H1 (cell line): ENCODE measurements around the gene TRAF3. TPM values are rescaled to one million over a fixed set of nuclear protein-coding genes. Genes with fewer than 3 reads are reported as not detected.

Source experiments
- CTCF ChIA-PET: fragments of 300-600 bp; sonication (Branson Sonifier 250); formaldehyde crosslinking; loops from one replicate; lab custom pipeline; 2021; ENCODE audit not compliant: partially characterized antibody; lab: Charles Lee
- POLR2A ChIA-PET: fragments of 300-600 bp; sonication (Branson Sonifier 250); formaldehyde crosslinking; loops from one replicate; lab custom pipeline; 2021; ENCODE audit warnings: inconsistent platforms; ENCODE audit not compliant: partially characterized antibody; lab: Charles Lee
- DNase-seq, 2 experiments: peaks; one replicate each; pipeline versions ENCODE4 v3.0.0 to v3.0.0-alpha.2; 2010 to 2022; ENCODE audit warnings: low spot score in 2 of 2, low read depth in 1 of 2, mixed read lengths in 1 of 2
- FAIRE-seq: peaks from 2 replicates; lab custom pipeline; 2011; peaks lifted over from hg19 to GRCh38; lab: Jason Lieb, UNC
- H2AFZ ChIP-seq: 2 replicates; pipeline ENCODE4 v1.8.1; 2012; ENCODE audit warnings: low read length, inconsistent platforms
- H2AK5ac ChIP-seq: 2 replicates; pipeline ENCODE4 v1.6.1; 2013; ENCODE audit warnings: low read depth, low read length
- H2BK120ac ChIP-seq: replicated peaks from 2 replicates; pipeline ENCODE3; 2013; ENCODE audit warnings: low read depth, low read length, inconsistent platforms
- H2BK12ac ChIP-seq: 2 replicates; pipeline ENCODE4 v1.6.1; 2013; ENCODE audit warnings: low read depth, low read length
- H2BK15ac ChIP-seq: 2 replicates; pipeline ENCODE4 v1.6.1; 2013; ENCODE audit warnings: low read length
- H2BK20ac ChIP-seq: 2 replicates; pipeline ENCODE4 v1.6.1; 2013; ENCODE audit warnings: low read length
- H2BK5ac ChIP-seq: 2 replicates; pipeline ENCODE4 v1.6.1; 2013; ENCODE audit warnings: low read depth, low read length
- H3K14ac ChIP-seq: 2 replicates; pipeline ENCODE4 v1.6.1; 2013; ENCODE audit warnings: inconsistent platforms; ENCODE audit not compliant: insufficient read length
- H3K18ac ChIP-seq: 2 replicates; pipeline ENCODE4 v1.6.1; 2013; ENCODE audit warnings: low read length; ENCODE audit errors: extremely low read depth
- H3K23ac ChIP-seq: 2 replicates; pipeline ENCODE4 v1.6.1; 2013; ENCODE audit warnings: inconsistent platforms; ENCODE audit not compliant: insufficient read length
- H3K23me2 ChIP-seq: 2 replicates; pipeline ENCODE4 v1.6.1; 2013; ENCODE audit warnings: low read depth, low read length
- H3K27ac ChIP-seq: 2 replicates; pipeline ENCODE4 v1.6.1; 2011; ENCODE audit warnings: low read depth, low read length, inconsistent platforms
- H3K27me3 ChIP-seq, 4 experiments: replicated peaks in 1 of 4; 1 replicate in 1 of 4; 2 replicates in 3 of 4; pipeline versions ENCODE4 v1.6.1 to v1.8.1; 2011 to 2013; ENCODE audit warnings: low read length in 3 of 4, mild to moderate bottlenecking in 3 of 4, inconsistent platforms in 2 of 4, mixed read lengths in 2 of 4, moderate library complexity in 1 of 4; ENCODE audit not compliant: control insufficient read depth in 3 of 4, insufficient read depth in 3 of 4; ENCODE audit errors: extremely low read depth in 1 of 4
- H3K36me3 ChIP-seq, 4 experiments: 2 replicates each; pipeline versions ENCODE4 v1.6.1 to v1.8.1; 2011 to 2013; ENCODE audit warnings: mild to moderate bottlenecking in 4 of 4, low read length in 3 of 4, moderate library complexity in 2 of 4, control low read depth in 1 of 4, inconsistent platforms in 1 of 4; ENCODE audit not compliant: insufficient read depth in 4 of 4, control insufficient read depth in 2 of 4
- H3K4ac ChIP-seq: replicated peaks from 2 replicates; pipeline ENCODE3; 2013; ENCODE audit warnings: low read length, low read depth, mixed read lengths, inconsistent platforms; ENCODE audit not compliant: insufficient read length
- H3K4me1 ChIP-seq, 4 experiments: replicated peaks in 1 of 4; 1 replicate in 1 of 4; 2 replicates in 3 of 4; pipeline versions ENCODE4 v1.6.1 to v1.8.1; 2011 to 2013; ENCODE audit warnings: low read length in 3 of 4, inconsistent platforms in 2 of 4, mixed read lengths in 1 of 4; ENCODE audit not compliant: insufficient read depth in 4 of 4, control insufficient read depth in 3 of 4
- H3K4me2 ChIP-seq, 2 experiments: 2 replicates each; pipeline versions ENCODE4 v1.6.1 to v1.8.1; 2011 to 2013; ENCODE audit warnings: low read depth in 2 of 2, low read length in 2 of 2, control low read depth in 1 of 2, inconsistent platforms in 1 of 2, mild to moderate bottlenecking in 1 of 2; ENCODE audit not compliant: insufficient read depth in 1 of 2
- H3K4me3 ChIP-seq, 4 experiments: fragments of 200-600, 300-600 bp in 1 of 4; sonication (generic), shearing (Covaris generic), sonication (Bioruptor Twin) in 1 of 4; 2 replicates each; pipeline versions ENCODE4 v1.5.1 to v1.8.1; 2011 to 2016; ENCODE audit warnings: low read length in 4 of 4, low read depth in 3 of 4, control low read depth in 2 of 4, inconsistent platforms in 2 of 4, mild to moderate bottlenecking in 2 of 4, mixed read lengths in 1 of 4, moderate library complexity in 1 of 4; ENCODE audit not compliant: insufficient read depth in 2 of 4; ENCODE audit errors: extremely low read depth in 1 of 4
- H3K56ac ChIP-seq: replicated peaks from 2 replicates; pipeline ENCODE3; 2013; ENCODE audit warnings: low read depth, mild to moderate bottlenecking, mixed read lengths, low read length, inconsistent platforms; ENCODE audit not compliant: insufficient read length
- H3K79me1 ChIP-seq: 2 replicates; pipeline ENCODE4 v1.6.1; 2013; ENCODE audit warnings: low read depth, low read length, control low read depth
- H3K79me2 ChIP-seq, 2 experiments: 2 replicates each; pipeline versions ENCODE4 v1.6.1 to v1.8.1; 2012 to 2013; ENCODE audit warnings: low read length in 2 of 2, mild to moderate bottlenecking in 2 of 2, inconsistent platforms in 1 of 2; ENCODE audit not compliant: insufficient read depth in 2 of 2, control insufficient read depth in 1 of 2
- H3K9ac ChIP-seq, 4 experiments: replicated peaks in 1 of 4; 1 replicate in 1 of 4; 2 replicates in 3 of 4; pipeline versions ENCODE4 v1.6.1 to v1.8.1; 2011 to 2013; ENCODE audit warnings: low read depth in 3 of 4, low read length in 3 of 4, control low read depth in 2 of 4, mild to moderate bottlenecking in 2 of 4, moderate library complexity in 2 of 4, inconsistent platforms in 1 of 4; ENCODE audit errors: extremely low read depth in 1 of 4
- H3K9me3 ChIP-seq, 2 experiments: 2 replicates each; pipeline versions ENCODE4 v1.6.1 to v1.8.1; 2012 to 2013; ENCODE audit warnings: mild to moderate bottlenecking in 2 of 2, moderate library complexity in 2 of 2, control low read depth in 1 of 2, inconsistent platforms in 1 of 2, low read depth in 1 of 2, low read length in 1 of 2, mixed read lengths in 1 of 2; ENCODE audit not compliant: insufficient read depth in 2 of 2
- H4K20me1 ChIP-seq, 2 experiments: replicated peaks in 1 of 2; 2 replicates each; pipeline versions ENCODE3 to v1.8.1; 2011 to 2013; ENCODE audit warnings: inconsistent platforms in 2 of 2, low read length in 2 of 2, mild to moderate bottlenecking in 1 of 2; ENCODE audit not compliant: insufficient read depth in 2 of 2, control insufficient read depth in 1 of 2
- H4K5ac ChIP-seq: 2 replicates; pipeline ENCODE4 v1.6.1; 2013; ENCODE audit warnings: low read length, low read depth, mixed read lengths, inconsistent platforms; ENCODE audit not compliant: insufficient read length
- H4K8ac ChIP-seq: 2 replicates; pipeline ENCODE4 v1.8.0; 2013; ENCODE audit warnings: mild to moderate bottlenecking, moderate library complexity, low read length, inconsistent platforms; ENCODE audit not compliant: insufficient read depth; ENCODE audit errors: extremely low read depth
- H4K91ac ChIP-seq: replicated peaks from 2 replicates; pipeline ENCODE3; 2013; ENCODE audit warnings: low read length, mixed read lengths, inconsistent platforms; ENCODE audit not compliant: insufficient read length
- ASH2L ChIP-seq: fragments of 200-600, 300-600 bp; sonication (generic); IDR thresholded peaks from one replicate; pipeline ENCODE4 v1.7.1; 2017; ENCODE audit warnings: low read length
- CBX5 ChIP-seq: fragments of 300-800, 300-1000 bp; sonication (generic); IDR thresholded peaks from 2 replicates; pipeline ENCODE4 v1.7.1; 2016; ENCODE audit warnings: antibody characterized with exemption, low read length, low read depth
- CEBPB ChIP-seq: IDR thresholded peaks from 2 replicates; pipeline ENCODE4 v1.6.1; 2012; ENCODE audit warnings: low read depth, low read length
- CHD2 ChIP-seq: IDR thresholded peaks from 2 replicates; pipeline ENCODE4 v1.6.1; 2012; ENCODE audit warnings: low read length, improper control_type of control experiment
- CREB1 ChIP-seq: IDR thresholded peaks from 2 replicates; pipeline ENCODE4 v1.6.1; 2012; ENCODE audit warnings: inconsistent platforms
- JUND ChIP-seq: IDR thresholded peaks from 2 replicates; pipeline ENCODE4 v1.6.1; 2011; ENCODE audit warnings: mild to moderate bottlenecking, improper control_type of control experiment, low read length
- MAX ChIP-seq: IDR thresholded peaks from 2 replicates; pipeline ENCODE4 v1.6.1; 2012; ENCODE audit warnings: inconsistent platforms
- NRF1 ChIP-seq: IDR thresholded peaks from 2 replicates; pipeline ENCODE4 v1.6.1; 2011; ENCODE audit warnings: mild to moderate bottlenecking, low read depth, low read length, improper control_type of control experiment
- RNF2 ChIP-seq: fragments of 200-900, 300-1000 bp; sonication (generic); IDR thresholded peaks from 2 replicates; pipeline ENCODE4 v1.7.1; 2016; ENCODE audit warnings: borderline replicate concordance, low read depth, mild to moderate bottlenecking, antibody characterized with exemption, low read length; ENCODE audit not compliant: poor library complexity, severe bottlenecking; ENCODE audit errors: missing control alignments
- SAP30 ChIP-seq: fragments of 300-600 bp; sonication (generic); IDR thresholded peaks from 2 replicates; pipeline ENCODE4 v1.7.1; 2012; ENCODE audit warnings: low read length, moderate library complexity, mild to moderate bottlenecking, inconsistent platforms; ENCODE audit not compliant: insufficient read depth, insufficient replicate concordance
- SRF ChIP-seq: IDR thresholded peaks from 2 replicates; pipeline ENCODE4 v1.6.1; 2011; ENCODE audit warnings: mild to moderate bottlenecking, low read depth, low read length, moderate library complexity
- ZNF274 ChIP-seq: IDR thresholded peaks from 2 replicates; pipeline ENCODE4 v1.7.0; 2012; ENCODE audit warnings: low read length, borderline replicate concordance; ENCODE audit errors: extremely low read depth
- WGBS, 2 experiments: shearing (Covaris generic) in 1 of 2; methylation state at CpG; one replicate each; pipeline versions ENCODE4 v1.1.6 to v1.1.7; 2013 to 2015; ENCODE audit warnings: low lambda C conversion rate in 2 of 2, mixed read lengths in 2 of 2, inconsistent platforms in 1 of 2, low coverage in 1 of 2, missing lambda C conversion rate in 1 of 2; ENCODE audit not compliant: insufficient replicate concordance in 2 of 2, insufficient coverage in 1 of 2, insufficient read length in 1 of 2; ENCODE audit errors: extremely low coverage in 1 of 2, missing lambda C conversion rate in 1 of 2; 5-methylcytosine and 5-hydroxymethylcytosine counted together
- polyA plus RNA-seq, 7 experiments: library from polyadenylated mRNA; depleted of rRNA in 3 of 7; stranded (reverse) in 5 of 7; unstranded in 2 of 7; fragments of >200 nt in 5 of 7; fragments of 200-250 nt in 2 of 7; gene quantifications; 1 replicate in 5 of 7; 2 replicates in 1 of 7; 4 replicates in 1 of 7; pipeline versions ENCODE4 v1.2.1 to v1.2.3, GENCODE V29; 2011 to 2013; ENCODE audit warnings: missing spikeins in 2 of 7, mixed read lengths in 2 of 7
- total RNA-seq: library from RNA; stranded (reverse); fragmentation: NEBNext Ultra II Directional; extraction: Animal tissue kit (Norgen Biotek cat#: 25700); gene quantifications from 2 replicates; pipeline ENCODE4 v1.2.1, GENCODE V29; 2021

Gene TRAF3
- total and polyA plus RNA-seq, 2 of the 8 experiments (the other 6 are each of a cell fraction or from before 2014, with no cell fraction given): 5.8 to 12.1 TPM

GRCh38 chr14:102942069-102942468 lies 164.8 kb downstream of the TRAF3 start:
- peaks cover 5 to 54% (median 32%) of the 10 kb centered on the region in 4 experiments for H3K36me3 ChIP-seq
- H3K23me2 ChIP-seq: no peaks in the 10 kb centered on the region
- H3K27me3 ChIP-seq: no peaks in the 10 kb centered on the region
- DNase-seq: no peak
- WGBS, 2 experiments: 94% methylated on average over 13 of the region's 13 CpGs; no CpG with 5 or more reads in 1 of the 2 experiments
- H3K9ac ChIP-seq: no peak overlapping the region
- H3K14ac ChIP-seq: no peak overlapping the region
- no peaks in the 10 kb centered on the region for H3K4me1 ChIP-seq
- no peak overlapping the region for H2AK5ac ChIP-seq
- no peak overlapping the region for H3K18ac ChIP-seq
- H2BK15ac ChIP-seq: no peak overlapping the region
- H2AFZ ChIP-seq: no peak overlapping the region
- POLR2A ChIA-PET: no interaction called here
- TF ChIP-seq SRF (no peak), NRF1 (no peak), CBX5 (no peak), ASH2L (no peak), SAP30 (no peak), ZNF274 (no peak), CHD2 (no peak), RNF2 (no peak), CREB1 (no peak), CEBPB (no peak), MAX (no peak), JUND (no peak)
- CTCF ChIA-PET: interaction anchor here (1.4 kb wide), 1 partner anchor 247 kb away, joined by 4 read pairs; no protein-coding TSS in a partner anchor
- H2BK12ac ChIP-seq: no peak overlapping the region
- no peak overlapping the region for H3K56ac ChIP-seq
- no peak overlapping the region for H3K4me3 ChIP-seq
- no peak overlapping the region for H3K4me2 ChIP-seq
- H2BK5ac ChIP-seq: no peak overlapping the region
- no peak overlapping the region for H3K23ac ChIP-seq
- FAIRE-seq: no peak
- no peak overlapping the region for H3K27ac ChIP-seq
- H4K5ac ChIP-seq: no peak overlapping the region
- no peak overlapping the region for H2BK120ac ChIP-seq
- no peaks in the 10 kb centered on the region for H3K9me3 ChIP-seq
- H3K4ac ChIP-seq: no peak overlapping the region
- H2BK20ac ChIP-seq: no peak overlapping the region
- no peak overlapping the region for H4K91ac ChIP-seq
- H3K79me1 ChIP-seq: no peaks in the 10 kb centered on the region
- no peaks in the 10 kb centered on the region for H3K79me2 ChIP-seq
- peaks cover 0 to 6% of the 10 kb centered on the region in 2 experiments for H4K20me1 ChIP-seq
- H4K8ac ChIP-seq: no peak overlapping the region
